ENCODE data around the gene SMYD3.

SMYD3 gene

GRCh38 chr1:245871915-245872314 is 635.2 kb downstream of the SMYD3 start:
- DNase-seq (ENCODE audit: low spot score), result no peak

GRCh38 chr1:245871191-245871590 is 635.9 kb downstream of the SMYD3 start:
- DNase-seq (ENCODE audit: low spot score), result no peak

- DNase-seq (ENCODE audit: low spot score), result no peak
Observed at GRCh38 chr1:245870698-245871097, 636.4 kb downstream of the SMYD3 start.

GRCh38 chr1:245869847-245870246 is 637.2 kb downstream of the SMYD3 start:
- DNase-seq (ENCODE audit: low spot score), result no peak

- no peak for DNase-seq (ENCODE audit: low spot score)
Observed at GRCh38 chr1:245867738-245868137, 639.3 kb downstream of the SMYD3 start.

- DNase-seq (ENCODE audit: low spot score), result no peak
Observed at GRCh38 chr1:245864872-245865271, 642.2 kb downstream of the SMYD3 start.

GRCh38 chr1:245863566-245864184 is 643.4 kb downstream of the SMYD3 start:
- DNase-seq (ENCODE audit: low spot score), result no peak

GRCh38 chr1:245862812-245863540 is 644.1 kb downstream of the SMYD3 start:
- no peak for DNase-seq (ENCODE audit: low spot score)

- no peak for DNase-seq (ENCODE audit: low spot score)
Observed at GRCh38 chr1:245860657-245861544, 646.2 kb downstream of the SMYD3 start.

- DNase-seq (ENCODE audit: low spot score), result no peak
Observed at GRCh38 chr1:245859493-245860114, 647.5 kb downstream of the SMYD3 start.

- no peak for DNase-seq (ENCODE audit: low spot score)
Observed at GRCh38 chr1:245858722-245859492, 648.2 kb downstream of the SMYD3 start.

GRCh38 chr1:245858022-245858721 is 648.9 kb downstream of the SMYD3 start:
- DNase-seq (ENCODE audit: low spot score), result no peak

GRCh38 chr1:245856944-245857531 is 650.0 kb downstream of the SMYD3 start:
- DNase-seq (ENCODE audit: low spot score), result no peak

GRCh38 chr1:245855846-245856730 is 651.0 kb downstream of the SMYD3 start:
- DNase-seq (ENCODE audit: low spot score), result no peak

GRCh38 chr1:245853291-245853690 is 653.8 kb downstream of the SMYD3 start:
- DNase-seq (ENCODE audit: low spot score), result no peak

GRCh38 chr1:245843101-245843500 is 664.0 kb downstream of the SMYD3 start:
- DNase-seq (ENCODE audit: low spot score), result no peak

GRCh38 chr1:245842106-245842505 is 665.0 kb downstream of the SMYD3 start:
- no peak for DNase-seq (ENCODE audit: low spot score)

GRCh38 chr1:245840971-245841370 is 666.1 kb downstream of the SMYD3 start:
- DNase-seq (ENCODE audit: low spot score), result no peak

- no peak for DNase-seq (ENCODE audit: low spot score)
Observed at GRCh38 chr1:245837718-245838117, 669.4 kb downstream of the SMYD3 start.

- no peak for DNase-seq (ENCODE audit: low spot score)
Observed at GRCh38 chr1:245835386-245835785, 671.7 kb downstream of the SMYD3 start.
